Astrocyte (in vitro differentiated cells and primary cell): ENCODE measurements around the gene EXO1.

Source experiments
- EZH2 ChIP-seq: IDR thresholded peaks from 2 replicates; pipeline ENCODE4 v1.6.1; 2012; ENCODE audit warnings: mild to moderate bottlenecking, low read length, inconsistent platforms; ENCODE audit not compliant: insufficient read depth
- TF ChIP-seq, protein P1 (sequence below): IDR thresholded peaks from 2 replicates; pipeline ENCODE4 v1.5.1; 2011; ENCODE audit warnings: low read depth, mild to moderate bottlenecking, inconsistent platforms, low read length, moderate library complexity; ENCODE audit not compliant: insufficient read depth

DNA sequence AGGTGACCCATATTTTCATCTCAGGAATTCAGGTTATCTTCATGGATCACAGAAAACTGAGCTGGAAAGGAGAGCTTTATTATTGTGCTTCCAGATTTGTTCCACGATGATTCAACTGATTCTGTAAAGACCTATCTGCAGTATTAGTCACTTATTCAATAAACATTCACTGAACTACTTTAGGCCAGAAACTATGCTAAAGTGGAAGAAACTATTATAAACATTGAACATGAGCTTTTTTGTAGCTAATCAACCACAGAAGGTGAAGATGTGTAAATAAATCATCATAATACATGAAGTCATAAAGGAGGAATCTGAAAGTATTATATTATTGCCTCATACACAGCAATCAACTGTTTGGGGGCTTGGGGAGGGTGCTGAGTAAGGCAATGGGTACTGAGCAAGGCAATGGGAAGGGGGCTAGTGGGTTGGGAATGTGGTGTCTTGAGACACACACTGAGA is 30.6 kb upstream of the EXO1 start:
- TF ChIP-seq, protein P1, sequence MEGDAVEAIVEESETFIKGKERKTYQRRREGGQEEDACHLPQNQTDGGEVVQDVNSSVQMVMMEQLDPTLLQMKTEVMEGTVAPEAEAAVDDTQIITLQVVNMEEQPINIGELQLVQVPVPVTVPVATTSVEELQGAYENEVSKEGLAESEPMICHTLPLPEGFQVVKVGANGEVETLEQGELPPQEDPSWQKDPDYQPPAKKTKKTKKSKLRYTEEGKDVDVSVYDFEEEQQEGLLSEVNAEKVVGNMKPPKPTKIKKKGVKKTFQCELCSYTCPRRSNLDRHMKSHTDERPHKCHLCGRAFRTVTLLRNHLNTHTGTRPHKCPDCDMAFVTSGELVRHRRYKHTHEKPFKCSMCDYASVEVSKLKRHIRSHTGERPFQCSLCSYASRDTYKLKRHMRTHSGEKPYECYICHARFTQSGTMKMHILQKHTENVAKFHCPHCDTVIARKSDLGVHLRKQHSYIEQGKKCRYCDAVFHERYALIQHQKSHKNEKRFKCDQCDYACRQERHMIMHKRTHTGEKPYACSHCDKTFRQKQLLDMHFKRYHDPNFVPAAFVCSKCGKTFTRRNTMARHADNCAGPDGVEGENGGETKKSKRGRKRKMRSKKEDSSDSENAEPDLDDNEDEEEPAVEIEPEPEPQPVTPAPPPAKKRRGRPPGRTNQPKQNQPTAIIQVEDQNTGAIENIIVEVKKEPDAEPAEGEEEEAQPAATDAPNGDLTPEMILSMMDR: no peak
- no peak for TF ChIP-seq EZH2
